ENCODE results near the gene CCDC122. TPM values are rescaled to one million over a fixed set of nuclear protein-coding genes. Genes with fewer than 3 reads are reported as not detected.
A peak's percentile ranks its signal among the peaks of the same experiment; 100 is the strongest.

Gene CCDC122
- total RNA-seq, 5 donors from 2014 or later (not counting 1 experiment from before 2014, with no cell fraction given), result 0.44 to 4.1 (median 0.78) TPM

- Histone ChIP-seq H3K36me3 (ENCODE audit: control insufficient read depth in 2 of 2, extremely low read depth in 1 of 2, insufficient read depth in 1 of 2, low read length in 1 of 2) (no peaks in the 10 kb centered on the region), H3K27me3 (replicated peaks in 1 of 2; ENCODE audit: control insufficient read depth in 2 of 2, extremely low read depth in 1 of 2, insufficient read depth in 2 of 2, low read length in 1 of 2) (no peaks in the 10 kb centered on the region), H3K9me3 (no peaks in the 10 kb centered on the region), H3K4me3 (ENCODE audit: control insufficient read depth in 1 of 2, extremely low read depth in 1 of 2, low read length in 1 of 2) (peak overlapping the region; percentile 66 to 72), H3K27ac (ENCODE audit: low read length) (peak overlapping the region; percentile 25), H3K4me1 (ENCODE audit: control insufficient read depth in 1 of 2, extremely low read depth in 1 of 2, insufficient read depth in 2 of 2, low read length in 2 of 2) (peaks cover 4 to 15% of the 10 kb centered on the region in 2 experiments)
- Mint-ChIP-seq H3K4me1 (peaks cover 14 to 25% (median 24%) of the 10 kb centered on the region in 3 donors), H3K9me3 (no peaks in the 10 kb centered on the region), H3K4me3 (peak overlapping the region; percentile 85 to 88 (median 87)), H3K27ac (peak overlapping the region; percentile 55 to 85), H3K27me3 (peaks cover 0 to 12% of the 10 kb centered on the region in 2 donors), H3K36me3 (no peaks in the 10 kb centered on the region)
- DNase-seq (no peak), ATAC-seq (replicated peaks in 1 of 4) (no peak)
- 51% methylated on average over 11 of the region's 15 CpGs for WGBS (ENCODE audit: insufficient coverage)
- POLR2A ChIA-PET, result no interaction called here
- CTCF ChIA-PET, result no interaction called here
Measured at GRCh38 chr13:43880214-43880855, 795 bp upstream of the CCDC122 start.

GRCh38 chr13:43879755-43880181, 228 bp upstream of the CCDC122 start, which contains the start of gene LACC1:
TSS of gene LACC1 (plus strand) at chr13:43879904. CDS start at chr13:43880986, 1,082 bp downstream.
- ChIA-PET CTCF (interaction anchor here (0.6 to 0.8 kb wide), 3 partner anchors 15 to 1452 kb away, joined by 3 to 4 read pairs (median 3); no protein-coding TSS in a partner anchor), POLR2A (no interaction called here)
- Histone ChIP-seq H3K27me3 (replicated peaks in 1 of 2; ENCODE audit: control insufficient read depth in 2 of 2, extremely low read depth in 1 of 2, insufficient read depth in 2 of 2, low read length in 1 of 2) (no peaks in the 10 kb centered on the region), H3K36me3 (ENCODE audit: control insufficient read depth in 2 of 2, extremely low read depth in 1 of 2, insufficient read depth in 1 of 2, low read length in 1 of 2) (no peaks in the 10 kb centered on the region), H3K4me1 (ENCODE audit: control insufficient read depth in 1 of 2, extremely low read depth in 1 of 2, insufficient read depth in 2 of 2, low read length in 2 of 2) (peaks cover 4 to 15% of the 10 kb centered on the region in 2 experiments), H3K9me3 (no peaks in the 10 kb centered on the region), H3K27ac (ENCODE audit: low read length) (peak within 1 kb of the TSS; percentile 54), H3K4me3 (ENCODE audit: control insufficient read depth in 1 of 2, extremely low read depth in 1 of 2, low read length in 1 of 2) (peak within 1 kb of the TSS; percentile 66 to 72)
- Mint-ChIP-seq H3K4me1 (peaks cover 14 to 25% (median 24%) of the 10 kb centered on the region in 3 donors), H3K27me3 (peaks cover 0 to 12% of the 10 kb centered on the region in 2 donors), H3K36me3 (no peaks in the 10 kb centered on the region), H3K9me3 (no peaks in the 10 kb centered on the region), H3K4me3 (peak within 1 kb of the TSS; percentile 85 to 88 (median 87)), H3K27ac (peak within 1 kb of the TSS; percentile 66 to 88)
- WGBS (ENCODE audit: insufficient coverage), result under 1% methylated on average over 37 of the region's 48 CpGs
- peak; percentile 61 to 74 (median 68) for ATAC-seq (replicated peaks in 1 of 4)
- DNase-seq, result peak in 32 of 35 experiments; percentile 1 to 54 (median 20)

- ATAC-seq (replicated peaks in 1 of 4) (no peak), DNase-seq (no peak)
- H3K27ac ChIP-seq (ENCODE audit: low read length), result no peak overlapping the region
- H3K27ac Mint-ChIP-seq, result peak overlapping the region in 1 of 2 donors; percentile 22
- POLR2A ChIA-PET, result interaction anchor here in 1 of 2 donors (0.6 to 0.7 kb wide), 2 partner anchors 9 to 31 kb away, joined by 4 to 5 read pairs; no protein-coding TSS in a partner anchor
- H3K4me3 ChIP-seq (ENCODE audit: control insufficient read depth in 1 of 2, extremely low read depth in 1 of 2, low read length in 1 of 2), result no peak overlapping the region
- H3K9me3 ChIP-seq, result no peaks in the 10 kb centered on the region
- H3K27me3 Mint-ChIP-seq, result peaks cover 0 to 8% of the 10 kb centered on the region in 2 donors
- no peaks in the 10 kb centered on the region for H3K27me3 ChIP-seq (replicated peaks in 1 of 2; ENCODE audit: control insufficient read depth in 2 of 2, extremely low read depth in 1 of 2, insufficient read depth in 2 of 2, low read length in 1 of 2)
- no peaks in the 10 kb centered on the region for H3K36me3 Mint-ChIP-seq
- peaks cover 14 to 25% (median 24%) of the 10 kb centered on the region in 3 donors for H3K4me1 Mint-ChIP-seq
- CTCF ChIA-PET, result interaction anchor here (0.7 kb wide), 2 partner anchors 1493 to 1643 kb away, joined by 3 read pairs; no protein-coding TSS in a partner anchor
- no CpG with 5 or more reads among the region's 1 CpG for WGBS (ENCODE audit: insufficient coverage)
- peaks cover 4 to 15% of the 10 kb centered on the region in 2 experiments for H3K4me1 ChIP-seq (ENCODE audit: control insufficient read depth in 1 of 2, extremely low read depth in 1 of 2, insufficient read depth in 2 of 2, low read length in 2 of 2)
- H3K36me3 ChIP-seq (ENCODE audit: control insufficient read depth in 2 of 2, extremely low read depth in 1 of 2, insufficient read depth in 1 of 2, low read length in 1 of 2), result no peaks in the 10 kb centered on the region
- no peaks in the 10 kb centered on the region for H3K9me3 Mint-ChIP-seq
- H3K4me3 Mint-ChIP-seq, result peak overlapping the region; percentile 3 to 88 (median 87)
Measured at GRCh38 chr13:43877766-43878165, 1.8 kb downstream of the CCDC122 start.

- H3K9me3 ChIP-seq, result no peaks in the 10 kb centered on the region
- H3K27ac ChIP-seq (ENCODE audit: low read length), result no peak overlapping the region
- POLR2A ChIA-PET, result interaction anchor here in 1 of 2 donors (0.6 to 0.7 kb wide), 2 partner anchors 9 to 31 kb away, joined by 4 to 5 read pairs; no protein-coding TSS in a partner anchor
- CTCF ChIA-PET, result interaction anchor here (0.6 kb wide), 2 partner anchors 1006 to 1282 kb away, joined by 3 read pairs; no protein-coding TSS in a partner anchor
- Mint-ChIP-seq H3K36me3 (no peaks in the 10 kb centered on the region), H3K4me3 (peak overlapping the region; percentile 3 to 88 (median 53)), H3K27me3 (peaks cover 0 to 8% of the 10 kb centered on the region in 2 donors), H3K9me3 (no peaks in the 10 kb centered on the region), H3K4me1 (peaks cover 14 to 25% (median 24%) of the 10 kb centered on the region in 3 donors), H3K27ac (peak overlapping the region; percentile 19 to 22)
- no peaks in the 10 kb centered on the region for H3K36me3 ChIP-seq (ENCODE audit: control insufficient read depth in 2 of 2, extremely low read depth in 1 of 2, insufficient read depth in 1 of 2, low read length in 1 of 2)
- H3K4me1 ChIP-seq (ENCODE audit: control insufficient read depth in 1 of 2, extremely low read depth in 1 of 2, insufficient read depth in 2 of 2, low read length in 2 of 2), result peaks cover 4 to 15% of the 10 kb centered on the region in 2 experiments
- no peak for ATAC-seq (replicated peaks in 1 of 4)
- H3K27me3 ChIP-seq (replicated peaks in 1 of 2; ENCODE audit: control insufficient read depth in 2 of 2, extremely low read depth in 1 of 2, insufficient read depth in 2 of 2, low read length in 1 of 2), result no peaks in the 10 kb centered on the region
- no peak overlapping the region for H3K4me3 ChIP-seq (ENCODE audit: control insufficient read depth in 1 of 2, extremely low read depth in 1 of 2, low read length in 1 of 2)
- DNase-seq, result no peak
Measured at GRCh38 chr13:43877326-43877725, 2.2 kb downstream of the CCDC122 start.

GRCh38 chr13:43876366-43876765, 3.2 kb downstream of the CCDC122 start:
- CTCF ChIA-PET, result interaction anchor here (0.5 to 0.6 kb wide), 3 partner anchors 22 to 1684 kb away, joined by 3 to 4 read pairs (median 3); no protein-coding TSS in a partner anchor
- no peak overlapping the region for H3K27ac ChIP-seq (ENCODE audit: low read length)
- no peaks in the 10 kb centered on the region for H3K9me3 ChIP-seq
- H3K4me1 ChIP-seq (ENCODE audit: control insufficient read depth in 1 of 2, extremely low read depth in 1 of 2, insufficient read depth in 2 of 2, low read length in 2 of 2), result peaks cover 4 to 15% of the 10 kb centered on the region in 2 experiments
- H3K27me3 ChIP-seq (replicated peaks in 1 of 2; ENCODE audit: control insufficient read depth in 2 of 2, extremely low read depth in 1 of 2, insufficient read depth in 2 of 2, low read length in 1 of 2), result no peaks in the 10 kb centered on the region
- Mint-ChIP-seq H3K36me3 (no peaks in the 10 kb centered on the region), H3K27ac (no peak overlapping the region), H3K27me3 (peaks cover 0 to 4% of the 10 kb centered on the region in 2 donors), H3K9me3 (no peaks in the 10 kb centered on the region), H3K4me3 (no peak overlapping the region), H3K4me1 (peaks cover 14 to 25% (median 24%) of the 10 kb centered on the region in 3 donors)
- no peak overlapping the region for H3K4me3 ChIP-seq (ENCODE audit: control insufficient read depth in 1 of 2, extremely low read depth in 1 of 2, low read length in 1 of 2)
- no peak for ATAC-seq (replicated peaks in 1 of 4)
- POLR2A ChIA-PET, result interaction anchor here in 1 of 2 donors (0.6 kb wide), 1 partner anchor 9 kb away, joined by 3 read pairs; no protein-coding TSS in a partner anchor
- no peaks in the 10 kb centered on the region for H3K36me3 ChIP-seq (ENCODE audit: control insufficient read depth in 2 of 2, extremely low read depth in 1 of 2, insufficient read depth in 1 of 2, low read length in 1 of 2)
- DNase-seq, result no peak
- WGBS (ENCODE audit: insufficient coverage), result no CpG with 5 or more reads among the region's 2 CpGs

- no CpG with 5 or more reads among the region's 2 CpGs for whole genome bisulfite sequencing (ENCODE audit: insufficient coverage)
- DNase-seq, result peak in 1 of 35 experiments; percentile 46
- H3K27ac Mint-ChIP-seq, result no peak overlapping the region
Measured at GRCh38 chr13:43874504-43875092, 4.9 kb downstream of the CCDC122 start.

More at GRCh38 chr13:43874504-43875092, 4.9 kb downstream of the CCDC122 start:
- H3K27me3 Mint-ChIP-seq, result no peaks in the 10 kb centered on the region
- peaks cover 0 to 8% of the 10 kb centered on the region in 2 experiments for H3K4me1 ChIP-seq (ENCODE audit: control insufficient read depth in 1 of 2, extremely low read depth in 1 of 2, insufficient read depth in 2 of 2, low read length in 2 of 2)
- ChIA-PET POLR2A (no interaction called here), CTCF (interaction anchor here in 1 of 2 donors (0.7 kb wide), 1 partner anchor 963 kb away, joined by 3 read pairs; no protein-coding TSS in a partner anchor)
- H3K9me3 Mint-ChIP-seq, result no peaks in the 10 kb centered on the region
- no peaks in the 10 kb centered on the region for H3K36me3 ChIP-seq (ENCODE audit: control insufficient read depth in 2 of 2, extremely low read depth in 1 of 2, insufficient read depth in 1 of 2, low read length in 1 of 2)
- H3K4me3 ChIP-seq (ENCODE audit: control insufficient read depth in 1 of 2, extremely low read depth in 1 of 2, low read length in 1 of 2), result no peak overlapping the region
- H3K9me3 ChIP-seq, result no peaks in the 10 kb centered on the region
- no peak overlapping the region for H3K27ac ChIP-seq (ENCODE audit: low read length)
- no peaks in the 10 kb centered on the region for H3K27me3 ChIP-seq (replicated peaks in 1 of 2; ENCODE audit: control insufficient read depth in 2 of 2, extremely low read depth in 1 of 2, insufficient read depth in 2 of 2, low read length in 1 of 2)
- H3K4me3 Mint-ChIP-seq, result no peak overlapping the region
- H3K36me3 Mint-ChIP-seq, result no peaks in the 10 kb centered on the region
- peaks cover 8 to 16% (median 14%) of the 10 kb centered on the region in 3 donors for H3K4me1 Mint-ChIP-seq
- ATAC-seq (replicated peaks in 1 of 4), result no peak

Data from T-cell (primary cell).